Activated CD8-positive, alpha-beta T cell treated with anti-CD3 and anti-CD28 coated beads for 36 hours (primary cell): Measurements from ENCODE around the gene ATCAY. TPM values are rescaled to one million over a fixed set of nuclear protein-coding genes. Genes with fewer than 3 reads are reported as not detected.

Source experiments
- ATAC-seq: fragments of 200-7000 bp; cut with Tn5 transposase; one replicate; pipeline ENCODE4 v1.10.0; 2021; ENCODE audit warnings: mild to moderate bottlenecking, moderate library complexity
- CTCF ChIA-PET: fragments of 350-600 bp; sonication (Branson Sonifier 250); formaldehyde crosslinking; loops from one replicate; lab custom pipeline; 2021; ENCODE audit warnings: antibody characterized with exemption; lab: Charles Lee
- POLR2A ChIA-PET: fragments of 350-600 bp; sonication (Branson Sonifier 250); formaldehyde crosslinking; loops from one replicate; lab custom pipeline; 2021; ENCODE audit warnings: antibody characterized with exemption; lab: Charles Lee
- DNase-seq: peaks from one replicate; pipeline ENCODE4 v3.0.0-alpha.2; 2020
- H3K27ac Mint-ChIP-seq: one replicate; pipeline ENCODE4 v1.8.0; 2021; ENCODE audit warnings: mild to moderate bottlenecking, mixed read lengths
- H3K27me3 Mint-ChIP-seq: one replicate; pipeline ENCODE4 v1.8.0; 2021; ENCODE audit warnings: mixed read lengths
- H3K36me3 Mint-ChIP-seq: one replicate; pipeline ENCODE4 v1.8.0; 2021; ENCODE audit warnings: low read depth, mixed read lengths
- H3K4me1 Mint-ChIP-seq: one replicate; pipeline ENCODE4 v1.8.0; 2021; ENCODE audit warnings: low read depth, mixed read lengths
- H3K4me3 Mint-ChIP-seq: one replicate; pipeline ENCODE4 v1.8.0; 2021; ENCODE audit warnings: mild to moderate bottlenecking, moderate library complexity, mixed read lengths
- H3K9me3 Mint-ChIP-seq: one replicate; pipeline ENCODE4 v1.8.0; 2021; ENCODE audit warnings: mixed read lengths
- intact Hi-C: fragments of 100-400 bp; cut with micrococcal nuclease; formaldehyde crosslinking; loops from one replicate; pipeline ENCODE4 v1.10.0; 2022
- microRNA-seq: library from miRNA; unstranded; fragments of <30 nt; microRNA quantifications from one replicate; pipeline ENCODE4 v1.2.0, GENCODE V29; 2022; ENCODE audit warnings: borderline microRNAs expressed, borderline replicate concordance
- total RNA-seq, 2 experiments: library from RNA; stranded (reverse); gene quantifications; one replicate each; pipeline ENCODE4 v1.2.3, GENCODE V29; 2021
- TF ChIP-seq, protein P1 (sequence below): fragments of 200-600 bp; IDR thresholded peaks from one replicate; pipeline ENCODE4 v1.8.0; 2022; ENCODE audit warnings: antibody characterized with exemption, mild to moderate bottlenecking

ATCAY gene
- total RNA-seq, 2 experiments from 2014 or later: not detected

DNA sequence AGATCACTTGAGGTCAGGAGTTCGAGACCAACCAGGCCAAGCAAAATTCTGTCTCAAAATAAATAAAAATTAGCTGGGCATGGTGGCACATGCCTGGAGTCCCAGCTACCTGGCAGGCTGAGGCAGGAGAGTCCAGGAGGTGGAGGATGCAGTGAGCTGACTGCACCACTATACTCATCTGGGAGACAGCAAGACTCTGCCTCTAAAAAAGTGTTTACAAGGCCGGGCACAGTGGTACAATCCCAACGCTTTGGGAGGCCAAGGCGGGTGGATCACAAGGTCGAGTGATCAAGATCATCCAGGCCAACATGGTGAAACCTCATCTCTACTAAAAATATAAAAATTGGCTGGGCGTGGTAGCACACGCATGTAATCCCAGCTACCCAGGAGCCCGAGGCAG, 94.7 kb downstream of the ATCAY start:
- peaks cover 37% of the 10 kb centered on the region for H3K36me3 Mint-ChIP-seq
- no peak for DNase-seq

DNA sequence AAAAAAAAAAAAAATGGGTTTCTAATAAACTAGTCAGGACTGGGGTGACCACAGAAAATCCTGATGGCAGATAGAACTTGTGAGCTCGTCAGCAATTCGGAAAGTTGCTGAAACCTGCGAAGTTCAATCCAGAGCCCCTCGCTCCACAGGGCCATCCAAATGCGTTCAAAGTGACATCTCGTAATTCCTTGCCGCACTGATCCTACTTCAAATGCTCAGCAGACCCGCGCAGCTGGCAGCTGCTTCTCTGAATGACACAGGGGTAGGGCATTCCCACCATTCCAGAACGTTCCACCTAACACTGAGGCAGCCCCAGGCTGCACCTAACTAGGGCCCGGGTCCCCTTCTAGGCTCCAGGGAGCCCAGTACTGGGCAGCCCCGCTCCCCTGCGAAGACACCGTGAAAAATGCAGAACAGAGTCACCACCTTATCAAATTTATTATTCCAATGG, 95.2 kb downstream of the ATCAY start:
- DNase-seq (no peak), ATAC-seq (no peak)
- ChIA-PET CTCF (interaction anchor here (1.2 to 1.3 kb wide), 2 partner anchors 10 to 12 kb away, joined by 4 to 5 read pairs; partner anchors contain the start of gene EEF2), POLR2A (interaction anchor here (0.6 to 3.5 kb wide), 4 partner anchors 9 to 101 kb away, joined by 3 to 78 read pairs (median 4); partner anchors contain the start of gene EEF2)
- Mint-ChIP-seq H3K27ac (no peak overlapping the region), H3K27me3 (no peaks in the 10 kb centered on the region), H3K9me3 (no peaks in the 10 kb centered on the region), H3K4me1 (peaks cover 12% of the 10 kb centered on the region), H3K36me3 (peaks cover 41% of the 10 kb centered on the region), H3K4me3 (peak overlapping the region; percentile 15)
- TF ChIP-seq, protein P1, sequence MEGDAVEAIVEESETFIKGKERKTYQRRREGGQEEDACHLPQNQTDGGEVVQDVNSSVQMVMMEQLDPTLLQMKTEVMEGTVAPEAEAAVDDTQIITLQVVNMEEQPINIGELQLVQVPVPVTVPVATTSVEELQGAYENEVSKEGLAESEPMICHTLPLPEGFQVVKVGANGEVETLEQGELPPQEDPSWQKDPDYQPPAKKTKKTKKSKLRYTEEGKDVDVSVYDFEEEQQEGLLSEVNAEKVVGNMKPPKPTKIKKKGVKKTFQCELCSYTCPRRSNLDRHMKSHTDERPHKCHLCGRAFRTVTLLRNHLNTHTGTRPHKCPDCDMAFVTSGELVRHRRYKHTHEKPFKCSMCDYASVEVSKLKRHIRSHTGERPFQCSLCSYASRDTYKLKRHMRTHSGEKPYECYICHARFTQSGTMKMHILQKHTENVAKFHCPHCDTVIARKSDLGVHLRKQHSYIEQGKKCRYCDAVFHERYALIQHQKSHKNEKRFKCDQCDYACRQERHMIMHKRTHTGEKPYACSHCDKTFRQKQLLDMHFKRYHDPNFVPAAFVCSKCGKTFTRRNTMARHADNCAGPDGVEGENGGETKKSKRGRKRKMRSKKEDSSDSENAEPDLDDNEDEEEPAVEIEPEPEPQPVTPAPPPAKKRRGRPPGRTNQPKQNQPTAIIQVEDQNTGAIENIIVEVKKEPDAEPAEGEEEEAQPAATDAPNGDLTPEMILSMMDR: no peak
- intact Hi-C loops: no loop called here

More for the DNA sequence above, 94.7 kb downstream of the ATCAY start:
- Mint-ChIP-seq H3K27me3 (no peaks in the 10 kb centered on the region), H3K27ac (no peak overlapping the region), H3K4me1 (peaks cover 16% of the 10 kb centered on the region), H3K4me3 (no peak overlapping the region), H3K9me3 (no peaks in the 10 kb centered on the region)
- ChIA-PET CTCF (interaction anchor here (1.2 to 1.3 kb wide), 2 partner anchors 10 to 12 kb away, joined by 4 to 5 read pairs; partner anchors contain the start of gene EEF2), POLR2A (interaction anchor here (1.1 to 3.5 kb wide), 3 partner anchors 9 to 15 kb away, joined by 3 to 78 read pairs (median 6); partner anchors contain the start of gene EEF2)
- TF ChIP-seq, protein P1: no peak
- no peak for ATAC-seq
- intact Hi-C loops: no loop called here

DNA sequence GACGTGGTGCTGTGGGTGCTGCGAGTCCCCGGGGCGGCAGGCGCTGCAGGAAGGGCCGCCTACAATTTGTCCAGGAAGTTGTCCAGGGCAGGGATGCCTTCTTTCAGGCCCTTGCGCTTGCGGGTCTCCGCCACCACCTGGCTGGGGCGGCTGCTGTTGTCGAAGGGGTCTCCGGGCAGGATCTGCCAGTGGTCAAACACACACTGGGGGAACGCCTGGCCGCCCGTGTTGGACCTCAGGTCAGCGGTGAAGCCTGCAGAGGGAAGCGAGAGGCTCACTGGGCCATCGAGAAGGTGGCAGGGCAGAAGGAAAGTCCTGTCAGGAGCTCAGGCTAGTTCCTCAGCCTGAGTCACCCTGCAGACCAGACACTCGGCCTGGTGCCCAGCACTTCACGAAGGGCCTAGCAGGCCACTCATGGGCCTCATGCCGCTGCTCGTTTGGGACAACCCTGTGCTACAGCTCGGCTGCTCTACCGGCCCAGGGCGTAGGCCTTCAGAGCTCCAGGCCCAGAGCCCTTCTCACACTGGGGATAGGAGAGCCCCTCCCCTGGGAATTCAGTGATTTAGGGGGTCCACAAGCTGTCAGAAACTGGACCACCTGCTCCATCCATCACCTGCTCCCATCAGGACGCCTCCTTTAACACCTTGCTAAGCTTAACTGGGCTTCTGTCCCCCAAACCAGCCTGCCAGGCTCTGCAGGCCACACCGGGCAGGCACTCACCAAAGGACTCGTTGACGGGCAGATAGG, 96.2 kb downstream of the ATCAY start:
- ATAC-seq: no peak
- H3K27me3 Mint-ChIP-seq: no peaks in the 10 kb centered on the region
- H3K9me3 Mint-ChIP-seq: no peaks in the 10 kb centered on the region
- POLR2A ChIA-PET: interaction anchor here (0.6 to 3.5 kb wide), 5 partner anchors 8 to 102 kb away, joined by 3 to 78 read pairs (median 3); partner anchors contain the start of gene EEF2
- H3K27ac Mint-ChIP-seq: no peak overlapping the region
- DNase-seq: no peak
- TF ChIP-seq, protein P1: no peak
- peaks cover 14% of the 10 kb centered on the region for H3K4me1 Mint-ChIP-seq
- H3K36me3 Mint-ChIP-seq: peaks cover 51% of the 10 kb centered on the region
- intact Hi-C loops: no loop called here
- no peak overlapping the region for H3K4me3 Mint-ChIP-seq
- CTCF ChIA-PET: interaction anchor here (0.6 kb wide), 1 partner anchor 832 kb away, joined by 3 read pairs; no protein-coding TSS in a partner anchor

Small RNAs within 50 kb of the gene (microRNA-seq; reads per million reads assigned to microRNA genes)
- gene MIR637: not detected

Other genes with a start within 250 kb of the ATCAY start
- gene PIP5K1C, start 180.2 kb upstream of the ATCAY start, total RNA-seq: 10 to 100 TPM; 20.4 to 22.2 TPM
- 1 to 10 TPM in 1 of 2 experiments, under 1 TPM in 1; 0.69 to 2.4 TPM for gene TJP3, start 172.3 kb upstream of the ATCAY start, total RNA-seq
- gene APBA3, start 119.0 kb upstream of the ATCAY start, total RNA-seq: 10 to 100 TPM; 28.0 to 29.1 TPM
- 10 to 100 TPM; 47.4 to 50.9 TPM for gene MRPL54, start 118.0 kb upstream of the ATCAY start, total RNA-seq
- not detected for gene RAX2, start 108.5 kb upstream of the ATCAY start, total RNA-seq
- gene MATK, start 94.3 kb upstream of the ATCAY start, total RNA-seq: 10 to 100 TPM; 37.6 to 39.6 TPM
- gene ZFR2, start 11.6 kb upstream of the ATCAY start, total RNA-seq: under 1 TPM in 1 of 2 experiments, not detected in 1; 0.23 TPM
- not detected for gene NMRK2, start 52.4 kb downstream of the ATCAY start, total RNA-seq
- 10 to 100 TPM; 27.2 to 27.5 TPM for gene DAPK3, start 90.4 kb downstream of the ATCAY start, total RNA-seq
- gene EEF2, start 104.8 kb downstream of the ATCAY start, total RNA-seq: 1,000 to 10,000 TPM; 3,533 to 3,625 TPM
- gene PIAS4, start 127.1 kb downstream of the ATCAY start, total RNA-seq: 10 to 100 TPM; 22.2 TPM
- 10 to 100 TPM; 46.6 TPM for gene ZBTB7A, start 186.2 kb downstream of the ATCAY start, total RNA-seq
- gene MAP2K2, start 243.4 kb downstream of the ATCAY start, total RNA-seq: 100 to 1,000 TPM; 141 to 145 TPM